Stimulated activated CD8-positive, alpha-beta memory T cell treated with anti-CD3 and anti-CD28 coated beads, Interleukin-15, amount 100 ng/mL, for 24 hours (primary cell): Measurements from ENCODE around the gene SAXO1.
"Not testable (repeated sequence)": the region's sequence is repeated elsewhere in the genome, so short reads cannot be mapped to it uniquely, and the experiment has no call there.

ENCODE experiments used
- DNase-seq: peaks from one replicate; pipeline ENCODE4 v3.0.0-alpha.2; 2020; ENCODE audit warnings: low read depth

SAXO1 gene

DNA sequence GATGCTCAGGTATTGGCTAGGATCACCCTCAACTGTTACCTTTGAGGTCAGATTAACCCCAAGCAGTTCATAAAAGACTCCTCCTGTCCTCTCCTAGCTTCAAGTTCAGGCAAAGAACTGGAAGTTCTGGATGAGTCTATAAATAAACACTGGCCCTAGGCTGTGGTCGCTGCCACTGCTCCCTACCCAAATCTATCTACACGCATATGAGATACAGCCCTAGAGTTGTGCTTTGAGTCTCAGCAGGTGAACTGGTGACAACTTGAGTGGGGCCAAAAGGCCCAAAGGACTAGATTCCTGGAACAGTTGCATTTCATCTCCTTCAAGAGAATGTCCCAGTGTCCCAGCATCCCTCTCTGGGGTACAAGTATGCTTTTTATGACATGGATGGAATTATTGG lies 62.6 kb downstream of the SAXO1 start:
- no peak for DNase-seq

- DNase-seq, result no peak
Observed at GRCh38 chr9:18969128-18969527, 63.9 kb downstream of the SAXO1 start.

DNA sequence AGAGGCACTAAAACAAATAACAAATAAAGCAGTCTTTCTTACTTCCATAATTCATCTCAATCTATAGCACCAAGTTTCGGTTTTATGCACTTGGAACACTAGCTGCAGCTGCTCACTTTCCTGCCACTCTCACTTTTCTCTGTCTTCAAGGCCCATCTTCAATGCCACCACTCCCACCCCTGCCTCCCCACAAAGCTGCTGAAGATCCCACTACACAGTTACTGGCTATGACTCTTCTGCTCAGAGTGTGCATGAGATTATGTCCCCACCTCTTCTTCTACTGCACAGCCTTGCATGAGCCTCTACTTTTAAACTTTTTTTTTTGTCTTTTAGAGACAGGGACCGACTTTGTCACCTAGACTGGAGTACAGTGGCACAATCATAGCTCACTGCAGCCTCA lies 77.4 kb downstream of the SAXO1 start:
- DNase-seq, result no peak

DNA sequence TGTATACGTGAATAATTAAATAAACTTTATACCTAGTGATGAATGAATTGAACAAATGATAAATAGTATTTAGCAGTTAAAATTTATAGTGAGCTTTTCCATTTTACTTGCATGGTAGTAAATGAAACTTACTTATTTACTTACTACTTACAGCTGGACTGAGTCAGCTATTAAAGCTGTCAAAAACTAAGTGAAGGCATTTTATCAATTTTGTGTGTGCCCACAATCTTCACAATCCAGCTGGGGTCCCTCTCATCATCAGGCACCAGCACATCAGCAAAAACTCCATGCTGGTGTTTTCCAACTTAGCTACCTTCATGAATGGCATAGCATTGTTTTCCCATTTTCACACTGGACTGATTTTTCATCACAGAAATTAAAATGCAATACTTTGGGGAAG lies 81.1 kb downstream of the SAXO1 start:
- no peak for DNase-seq

DNA sequence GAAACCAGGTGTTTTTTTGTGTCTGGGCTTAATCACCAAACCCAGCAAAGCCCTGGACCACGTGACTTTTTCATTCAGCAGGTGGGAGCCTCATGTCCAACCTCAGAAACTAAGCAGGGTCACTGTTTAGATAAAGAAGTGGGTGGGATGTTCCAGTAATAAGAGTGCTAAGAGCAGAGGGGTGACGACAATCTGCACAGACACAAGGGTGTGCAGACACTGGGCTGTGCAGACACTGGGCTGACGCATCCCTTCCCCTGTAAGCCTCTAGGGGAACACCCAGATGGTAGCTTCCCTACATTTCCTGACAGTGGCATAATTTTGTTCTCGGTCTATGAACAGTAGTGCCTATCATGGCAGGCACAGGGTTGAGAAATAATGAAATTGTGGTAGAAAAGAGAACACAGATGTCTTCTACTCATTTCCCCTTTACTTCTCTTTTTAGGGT lies 85.1 kb downstream of the SAXO1 start:
- DNase-seq, result no peak

GRCh38 chr9:18942801-18943200 lies 90.2 kb downstream of the SAXO1 start:
- DNase-seq, result no peak

- no peak for DNase-seq
Observed at GRCh38 chr9:18941060-18941740, 91.8 kb downstream of the SAXO1 start.

DNA sequence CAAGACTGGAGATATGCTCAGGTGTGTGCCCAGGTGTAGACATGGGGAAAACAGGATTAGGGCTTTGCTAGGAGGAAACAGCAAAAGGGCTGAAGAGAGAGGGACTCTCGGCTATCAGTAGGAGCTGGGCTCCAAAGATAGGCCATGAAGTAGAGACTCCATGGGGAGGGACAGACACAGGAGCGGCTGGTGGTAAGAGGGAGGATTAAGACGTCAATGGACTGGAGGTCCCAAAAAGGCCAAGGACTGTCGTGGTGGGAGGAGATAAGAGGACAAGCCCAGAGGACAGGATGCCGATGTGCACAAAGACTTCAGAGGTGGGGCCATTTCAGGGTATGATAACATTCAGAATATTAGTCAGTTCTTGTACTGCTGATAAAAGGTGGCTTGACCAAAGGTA lies 93.1 kb downstream of the SAXO1 start:
- DNase-seq, result no peak

DNA sequence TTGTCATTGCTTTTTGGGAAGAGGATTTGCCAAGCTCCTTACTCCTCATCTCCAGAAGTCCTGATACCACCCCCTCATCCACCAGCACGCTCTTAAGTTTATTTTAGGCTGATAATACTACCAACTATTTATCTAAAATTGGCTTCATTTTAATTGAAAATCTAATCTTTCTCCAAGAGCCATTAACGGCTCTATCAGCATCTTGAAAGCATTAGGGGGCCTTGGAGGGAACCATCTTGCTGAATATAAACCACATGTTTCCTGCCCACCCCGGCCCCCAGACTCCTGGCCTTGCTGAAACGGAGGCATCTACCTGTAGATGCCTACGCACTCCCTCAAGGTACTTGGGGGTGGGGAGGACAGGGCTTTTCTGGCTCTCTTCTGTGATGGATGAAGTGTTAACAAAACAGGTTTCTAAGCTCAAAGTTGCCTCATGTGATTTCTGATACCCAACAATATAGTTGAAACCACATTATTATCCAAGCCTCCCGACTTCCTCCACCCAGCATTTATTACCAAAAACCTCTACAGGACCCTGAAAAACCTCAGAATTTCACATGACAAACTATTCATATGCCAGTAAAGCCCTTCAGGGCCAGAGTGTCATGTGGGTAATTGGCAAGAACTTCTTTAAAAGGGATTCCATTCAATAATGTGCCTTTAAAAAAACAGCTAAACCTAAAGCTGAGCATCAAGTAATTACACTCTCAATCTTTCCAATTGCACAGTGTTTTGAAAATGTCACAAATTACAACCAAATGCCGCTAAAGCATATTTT lies 96.7 kb downstream of the SAXO1 start:
- no peak for DNase-seq

GRCh38 chr9:18935541-18935940 lies 97.5 kb downstream of the SAXO1 start:
- no peak for DNase-seq

- DNase-seq, result not testable (repeated sequence)
Observed at GRCh38 chr9:18930611-18931010, 102.4 kb downstream of the SAXO1 start.

GRCh38 chr9:18928711-18929110 lies 104.3 kb downstream of the SAXO1 start:
- no peak for DNase-seq

DNA sequence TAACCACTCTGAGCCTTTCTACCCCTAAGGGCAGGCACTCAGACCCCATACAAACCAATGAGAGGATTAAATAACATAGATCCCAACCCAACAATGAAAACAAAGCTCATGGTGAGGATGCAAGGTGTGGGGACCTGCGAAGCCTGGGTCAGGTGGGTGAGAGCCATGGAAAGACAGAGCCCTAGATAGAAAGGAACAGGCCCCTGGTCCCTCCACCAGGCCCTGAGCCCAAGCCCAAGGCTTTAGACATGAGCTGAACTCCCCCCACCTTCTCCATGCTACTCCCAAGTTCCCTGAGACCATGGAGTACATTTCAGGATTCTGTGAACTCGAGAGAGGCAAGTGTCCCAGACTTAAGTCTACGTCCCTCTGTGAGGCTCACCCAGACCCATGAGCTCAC lies 106.5 kb downstream of the SAXO1 start:
- no peak for DNase-seq

DNA sequence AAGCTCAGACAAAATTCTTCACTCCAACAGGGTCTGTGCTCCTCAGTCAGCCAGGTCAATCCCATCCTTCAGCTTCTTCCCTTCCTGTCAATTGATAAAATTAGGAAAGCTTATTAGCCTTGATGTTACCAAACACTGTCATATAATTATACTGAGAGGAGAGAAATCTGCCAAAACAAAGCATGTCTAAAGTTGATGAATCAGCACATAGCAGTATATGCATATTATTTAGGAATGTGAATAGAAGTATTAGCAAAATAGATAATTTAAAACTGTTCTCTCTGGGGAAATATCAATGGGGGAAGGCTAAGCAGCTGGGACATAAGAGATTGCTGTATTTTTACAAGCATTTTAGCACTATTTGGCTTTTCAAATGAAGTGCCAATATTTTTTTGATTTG lies 107.1 kb downstream of the SAXO1 start:
- DNase-seq, result no peak

DNA sequence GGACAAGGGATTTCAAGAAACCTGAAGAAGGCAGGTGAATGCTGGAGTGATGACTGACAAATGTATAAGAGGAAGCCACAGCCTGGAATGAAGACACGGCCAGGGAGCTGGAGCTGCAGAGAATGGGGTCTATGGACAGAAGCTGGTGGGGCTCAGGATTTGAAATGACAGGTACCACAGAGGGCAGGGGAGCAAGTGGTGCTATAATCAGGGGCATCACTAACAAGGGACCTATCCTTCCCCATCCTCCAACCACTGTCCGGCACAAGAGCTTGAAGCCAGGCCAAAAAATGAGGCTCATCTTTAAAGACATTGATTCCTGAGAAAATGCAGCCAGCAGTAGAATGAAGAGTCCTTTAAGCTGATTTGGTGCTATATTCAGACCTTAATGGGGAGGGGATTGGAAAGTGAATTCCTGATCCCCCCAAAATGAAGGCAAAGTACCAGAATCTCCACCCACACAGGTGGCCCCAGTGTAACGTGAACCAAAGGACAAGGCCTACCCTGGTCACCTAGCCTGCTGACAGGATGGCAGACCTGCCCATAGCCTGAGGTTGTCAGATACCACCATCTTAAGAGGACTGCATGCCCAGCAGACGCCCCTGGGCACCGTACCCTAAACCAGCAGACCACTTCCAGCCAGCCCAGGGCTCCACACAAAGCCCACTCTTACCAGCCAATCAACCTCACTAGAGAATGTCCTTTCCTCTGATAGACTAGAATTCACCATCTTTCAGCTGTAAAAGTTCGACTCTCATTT lies 109.2 kb downstream of the SAXO1 start:
- no peak for DNase-seq

DNA sequence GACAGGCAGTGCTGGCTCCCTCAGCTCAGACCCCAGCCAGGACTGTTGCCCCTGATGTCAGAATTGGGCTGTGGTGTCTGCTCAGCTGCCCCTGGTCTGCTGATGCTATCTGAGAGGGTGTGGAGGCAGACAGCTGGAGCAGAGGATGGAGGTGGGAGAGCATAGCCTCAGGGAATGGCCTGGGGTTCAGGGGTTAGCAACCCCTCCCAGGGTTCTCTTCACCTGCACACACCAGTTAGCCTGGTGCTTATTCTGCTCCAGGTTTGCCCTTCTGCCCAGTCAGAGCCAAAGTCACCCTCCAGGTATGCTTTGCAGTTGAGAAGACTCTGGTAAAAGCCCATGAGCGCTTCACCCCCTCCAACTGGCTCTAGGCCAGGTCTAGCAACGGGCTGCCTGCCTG lies 109.8 kb downstream of the SAXO1 start:
- DNase-seq, result no peak

GRCh38 chr9:18922161-18922885 lies 110.7 kb downstream of the SAXO1 start:
- no peak for DNase-seq

- no peak for DNase-seq
Observed at GRCh38 chr9:18921366-18922075, 111.5 kb downstream of the SAXO1 start.

DNA sequence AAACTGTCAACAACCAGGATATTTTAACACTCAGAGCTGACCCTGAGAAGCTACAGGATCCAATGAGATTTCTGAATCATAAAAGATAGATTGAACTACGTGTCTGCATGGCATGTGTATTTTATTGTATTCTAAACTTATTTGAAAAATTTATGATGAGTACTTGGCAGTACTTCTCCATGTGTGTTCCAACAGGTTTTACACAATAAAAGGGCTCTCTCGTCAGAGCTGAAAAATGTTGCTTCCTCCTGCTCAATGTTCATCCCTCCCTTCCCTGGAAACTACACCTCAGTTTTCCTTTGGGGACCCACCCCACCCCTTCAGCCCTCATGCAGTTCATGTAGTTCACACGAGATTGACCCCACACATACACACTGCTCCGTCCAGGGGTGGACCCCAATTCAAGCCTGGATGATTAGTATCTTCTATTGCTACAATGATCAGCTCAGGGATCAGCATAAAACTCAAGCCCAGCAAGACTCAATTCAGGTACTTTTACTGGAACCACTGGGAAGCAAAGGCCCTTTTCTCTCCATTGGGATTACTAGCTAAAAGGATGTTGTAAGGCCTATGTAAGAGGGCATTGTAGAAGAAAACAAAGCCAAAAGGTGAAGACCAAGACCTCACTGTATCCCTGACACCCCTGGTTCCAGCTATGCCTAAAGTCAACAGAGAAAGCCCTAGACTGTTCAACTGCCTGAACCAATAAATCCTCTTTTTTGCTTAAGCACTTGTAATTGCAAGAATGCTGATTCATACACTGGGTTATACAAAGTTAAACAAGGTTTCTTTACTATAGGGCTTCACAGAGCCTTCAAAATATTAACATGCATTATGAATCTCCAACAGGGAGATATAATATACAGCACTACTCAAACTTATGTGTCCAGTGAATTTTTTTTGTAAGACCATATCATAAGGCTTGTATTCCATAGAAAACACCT lies 112.6 kb downstream of the SAXO1 start:
- no peak for DNase-seq

GRCh38 chr9:18911714-18912342 lies 121.2 kb downstream of the SAXO1 start:
- no peak for DNase-seq
